Smooth muscle cell (in vitro differentiated cells): ENCODE measurements around the gene ATRN. TPM values are rescaled to one million over a fixed set of nuclear protein-coding genes. Genes with fewer than 3 reads are reported as not detected.

Source experiments
- DNase-seq: peaks from one replicate; lab custom pipeline; 2025; ENCODE audit not compliant: unreplicated experiment; lab: John Stamatoyannopoulos, UW
- H2AFZ ChIP-seq: fragments of 200-600 bp; sonication (generic); 2 replicates; pipeline ENCODE4 v1.6.0; 2016; ENCODE audit warnings: antibody characterized with exemption, low read depth, mild to moderate bottlenecking
- H3F3A ChIP-seq: fragments of 200-600 bp; sonication (generic); 2 replicates; pipeline ENCODE4 v1.6.0; 2017; ENCODE audit warnings: antibody characterized with exemption, low read depth
- H3K27ac ChIP-seq: fragments of 200-600 bp; sonication (generic); 2 replicates; pipeline ENCODE4 v1.5.1; 2016; ENCODE audit warnings: low read depth, mild to moderate bottlenecking
- H3K27me3 ChIP-seq: fragments of 200-600 bp; sonication (generic); 2 replicates; pipeline ENCODE4 v1.6.1; 2016; ENCODE audit warnings: low read depth, mild to moderate bottlenecking
- H3K36me3 ChIP-seq: fragments of 200-600 bp; sonication (generic); 2 replicates; pipeline ENCODE4 v1.5.1; 2016; ENCODE audit warnings: low read depth
- H3K4me1 ChIP-seq: fragments of 200-600 bp; sonication (generic); 2 replicates; pipeline ENCODE4 v1.5.1; 2016; ENCODE audit warnings: low read depth
- H3K4me2 ChIP-seq: fragments of 200-600 bp; sonication (generic); 2 replicates; pipeline ENCODE4 v1.6.0; 2016; ENCODE audit warnings: mild to moderate bottlenecking
- H3K4me3 ChIP-seq: fragments of 200-600 bp; sonication (generic); 2 replicates; pipeline ENCODE4 v1.5.1; 2016; ENCODE audit warnings: mild to moderate bottlenecking
- H3K79me2 ChIP-seq: fragments of 200-600 bp; sonication (generic); 2 replicates; pipeline ENCODE4 v1.6.0; 2016; ENCODE audit warnings: low read depth, mild to moderate bottlenecking
- H3K9ac ChIP-seq: fragments of 200-600 bp; sonication (generic); 2 replicates; pipeline ENCODE4 v1.6.0; 2016; ENCODE audit warnings: low read depth
- H3K9me3 ChIP-seq: fragments of 200-600 bp; sonication (generic); replicated peaks from 2 replicates; pipeline ENCODE4 v1.5.1; 2016; ENCODE audit warnings: low read depth
- H4K20me1 ChIP-seq: fragments of 200-600 bp; sonication (generic); 2 replicates; pipeline ENCODE4 v1.6.0; 2016; ENCODE audit warnings: low read depth
- WGBS: methylation state at CpG from one replicate; pipeline ENCODE4 v1.1.7; 2016; ENCODE audit warnings: low lambda C conversion rate; 5-methylcytosine and 5-hydroxymethylcytosine counted together
- polyA plus RNA-seq: library from polyadenylated mRNA; unstranded; fragments of >200 nt; fragmentation: Nextera tagmentation; extraction: Ambion mirVana; gene quantifications from 2 replicates; pipeline ENCODE4 v1.2.1, GENCODE V29; 2016
- total RNA-seq: library from RNA; depleted of rRNA; stranded (reverse); fragments of >200 nt; gene quantifications from 2 replicates; pipeline ENCODE4 v1.2.3, GENCODE V29; 2014
- TF ChIP-seq, protein P1 (sequence below): fragments of 200-600 bp; sonication (generic); IDR thresholded peaks from 2 replicates; pipeline ENCODE4 v1.5.1; 2017; ENCODE audit warnings: borderline replicate concordance, mild to moderate bottlenecking, antibody characterized with exemption; ENCODE audit not compliant: insufficient read depth, poor library complexity, severe bottlenecking

The ATRN gene
- total and polyA plus RNA-seq, 2 experiments from 2014 or later, result 17.9 to 44.0 TPM

DNA sequence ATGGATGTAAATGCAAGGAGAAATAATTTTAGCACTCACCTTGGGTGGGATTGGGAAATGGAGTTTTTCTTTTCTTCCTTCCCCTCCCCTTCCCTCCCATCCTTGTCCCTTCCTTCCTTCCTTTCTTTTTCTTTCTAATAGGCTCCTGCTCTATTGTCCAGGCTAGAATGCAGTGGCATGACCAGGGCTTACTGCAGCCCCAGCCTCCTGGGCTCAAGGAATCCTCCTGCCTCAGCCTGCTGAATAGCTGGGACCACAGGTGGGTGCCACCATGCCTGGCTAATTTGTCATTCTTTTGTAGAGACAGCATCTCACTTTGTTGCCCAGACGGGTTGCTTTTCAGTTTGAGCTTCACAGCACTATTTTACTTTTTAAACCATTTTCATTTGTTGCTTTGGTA lies 21.5 kb upstream of the ATRN start:
- no peak for DNase-seq
- no peak overlapping the region for H3K27ac ChIP-seq
- no peaks in the 10 kb centered on the region for H3K79me2 ChIP-seq
- peaks cover 12% of the 10 kb centered on the region for H3K4me1 ChIP-seq
- H3K36me3 ChIP-seq, result no peaks in the 10 kb centered on the region
- no peaks in the 10 kb centered on the region for H3F3A ChIP-seq
- 63% methylated on average over 1 of the region's 1 CpG for WGBS
- H3K9me3 ChIP-seq, result no peaks in the 10 kb centered on the region
- no peak overlapping the region for H3K4me3 ChIP-seq
- H3K9ac ChIP-seq, result no peak overlapping the region
- H4K20me1 ChIP-seq, result no peaks in the 10 kb centered on the region
- H2AFZ ChIP-seq, result no peak overlapping the region
- no peak overlapping the region for H3K4me2 ChIP-seq
- H3K27me3 ChIP-seq, result no peaks in the 10 kb centered on the region
- TF ChIP-seq, protein P1, sequence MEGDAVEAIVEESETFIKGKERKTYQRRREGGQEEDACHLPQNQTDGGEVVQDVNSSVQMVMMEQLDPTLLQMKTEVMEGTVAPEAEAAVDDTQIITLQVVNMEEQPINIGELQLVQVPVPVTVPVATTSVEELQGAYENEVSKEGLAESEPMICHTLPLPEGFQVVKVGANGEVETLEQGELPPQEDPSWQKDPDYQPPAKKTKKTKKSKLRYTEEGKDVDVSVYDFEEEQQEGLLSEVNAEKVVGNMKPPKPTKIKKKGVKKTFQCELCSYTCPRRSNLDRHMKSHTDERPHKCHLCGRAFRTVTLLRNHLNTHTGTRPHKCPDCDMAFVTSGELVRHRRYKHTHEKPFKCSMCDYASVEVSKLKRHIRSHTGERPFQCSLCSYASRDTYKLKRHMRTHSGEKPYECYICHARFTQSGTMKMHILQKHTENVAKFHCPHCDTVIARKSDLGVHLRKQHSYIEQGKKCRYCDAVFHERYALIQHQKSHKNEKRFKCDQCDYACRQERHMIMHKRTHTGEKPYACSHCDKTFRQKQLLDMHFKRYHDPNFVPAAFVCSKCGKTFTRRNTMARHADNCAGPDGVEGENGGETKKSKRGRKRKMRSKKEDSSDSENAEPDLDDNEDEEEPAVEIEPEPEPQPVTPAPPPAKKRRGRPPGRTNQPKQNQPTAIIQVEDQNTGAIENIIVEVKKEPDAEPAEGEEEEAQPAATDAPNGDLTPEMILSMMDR, result no peak

DNA sequence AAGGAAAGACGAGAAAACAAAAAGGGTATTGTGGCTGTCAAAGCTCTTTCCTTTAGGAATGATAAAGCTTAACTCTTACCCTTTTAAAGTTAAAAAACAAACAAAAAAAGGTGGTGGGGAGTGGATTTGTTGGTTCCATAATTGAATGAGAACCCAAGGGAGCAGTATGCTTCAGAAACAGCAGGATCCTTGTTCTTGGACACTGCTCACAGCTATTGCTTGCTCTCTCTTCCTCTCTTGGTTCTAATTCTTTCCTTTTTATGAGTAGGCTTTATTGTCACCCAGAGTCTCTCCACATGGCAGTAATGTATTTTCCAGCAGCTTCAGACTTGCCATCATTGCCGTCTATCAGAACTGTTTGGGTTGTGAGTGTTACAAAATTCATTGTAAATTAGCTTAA lies 18.7 kb upstream of the ATRN start:
- H3K4me1 ChIP-seq, result peaks cover 12% of the 10 kb centered on the region
- WGBS, result 74% methylated on average over 2 of the region's 2 CpGs

DNA sequence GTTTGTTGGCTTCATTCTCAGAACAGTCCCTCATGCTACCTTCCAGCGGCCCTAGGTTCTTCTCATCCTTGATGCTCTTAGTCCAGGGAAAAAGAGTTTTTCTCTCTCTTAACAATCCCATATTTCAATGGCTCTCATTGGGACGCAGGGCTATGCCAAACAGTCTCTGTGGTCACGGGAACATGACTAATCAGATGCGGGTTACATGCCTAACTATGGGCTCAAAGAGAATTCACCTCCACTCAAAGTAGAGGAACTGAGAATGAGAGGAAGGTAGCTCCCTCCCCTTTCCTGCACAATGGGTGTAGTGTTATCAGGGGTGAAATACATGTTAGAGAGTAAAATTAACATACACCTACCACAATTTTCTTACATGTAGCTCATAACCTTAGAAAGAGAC lies 18.1 kb upstream of the ATRN start:
- Histone ChIP-seq H3K36me3 (no peaks in the 10 kb centered on the region), H3K79me2 (no peaks in the 10 kb centered on the region), H3K4me3 (no peak overlapping the region), H3K9ac (no peak overlapping the region), H2AFZ (no peak overlapping the region), H3K4me2 (no peak overlapping the region), H4K20me1 (no peaks in the 10 kb centered on the region), H3K27me3 (no peaks in the 10 kb centered on the region), H3K9me3 (no peaks in the 10 kb centered on the region), H3K4me1 (peaks cover 12% of the 10 kb centered on the region), H3K27ac (no peak overlapping the region), H3F3A (no peaks in the 10 kb centered on the region)
- 87% methylated on average over 4 of the region's 4 CpGs for WGBS
- DNase-seq, result no peak
- TF ChIP-seq, protein P1, result no peak

More for the DNA sequence above, 18.7 kb upstream of the ATRN start:
- no peak for DNase-seq
- Histone ChIP-seq H3K9ac (no peak overlapping the region), H2AFZ (no peak overlapping the region), H4K20me1 (no peaks in the 10 kb centered on the region), H3K4me3 (no peak overlapping the region), H3K4me2 (no peak overlapping the region), H3K27me3 (no peaks in the 10 kb centered on the region), H3K79me2 (no peaks in the 10 kb centered on the region), H3F3A (no peaks in the 10 kb centered on the region), H3K27ac (no peak overlapping the region), H3K36me3 (no peaks in the 10 kb centered on the region), H3K9me3 (no peaks in the 10 kb centered on the region)
- TF ChIP-seq, protein P1, result no peak

DNA sequence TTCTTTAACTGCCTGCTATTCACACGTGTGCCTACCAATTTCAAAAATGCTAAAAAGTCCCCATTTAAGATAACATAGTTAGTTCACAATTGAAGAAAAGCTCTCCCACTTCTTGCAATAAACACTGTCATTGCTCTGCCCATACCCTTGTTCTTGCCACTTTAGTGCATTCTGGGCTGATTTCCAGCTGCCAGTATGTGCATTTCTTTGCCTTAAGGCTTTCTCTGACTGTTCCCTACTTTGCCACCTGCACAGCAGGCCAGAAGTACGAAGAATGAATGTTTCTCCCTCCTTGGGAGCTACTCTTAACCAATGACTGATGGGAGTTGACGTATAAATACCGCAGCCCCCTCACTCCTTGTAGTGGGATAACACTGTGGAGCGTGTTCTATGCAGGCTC lies 16.0 kb upstream of the ATRN start:
- TF ChIP-seq, protein P1, result no peak
- Histone ChIP-seq H3K4me1 (peaks cover 12% of the 10 kb centered on the region), H4K20me1 (no peaks in the 10 kb centered on the region), H3K36me3 (no peaks in the 10 kb centered on the region), H3K27ac (no peak overlapping the region), H3F3A (no peaks in the 10 kb centered on the region), H3K9me3 (no peaks in the 10 kb centered on the region), H3K27me3 (no peaks in the 10 kb centered on the region), H2AFZ (no peak overlapping the region), H3K4me3 (no peak overlapping the region), H3K9ac (no peak overlapping the region), H3K79me2 (no peaks in the 10 kb centered on the region), H3K4me2 (no peak overlapping the region)
- WGBS, result 72% methylated on average over 5 of the region's 5 CpGs
- DNase-seq, result no peak
